Right ventricle myocardium inferior (tissue), 1 donor: Measurements from ENCODE around the gene ZNF236. TPM values are rescaled to one million over a fixed set of nuclear protein-coding genes. Genes with fewer than 3 reads are reported as not detected.
A peak's percentile ranks its signal among the peaks of the same experiment; 100 is the strongest.

ENCODE experiments used
- ATAC-seq: fragments of 200-7000 bp; cut with Tn5 transposase; one replicate; pipeline ENCODE4 v1.9.1; 2020; ENCODE audit warnings: mild to moderate bottlenecking, moderate library complexity
- DNase-seq: peaks from one replicate; pipeline ENCODE4 v3.0.0; 2021; ENCODE audit errors: missing footprints
- intact Hi-C: fragments of 100-400 bp; cut with DNase I; formaldehyde crosslinking; loops from one replicate; pipeline ENCODE4 v1.11.0; 2022
- total RNA-seq: library from RNA; stranded (reverse); fragmentation: NEBNext Ultra II Directional; extraction: Animal tissue kit (Norgen Biotek cat#: 25700); gene quantifications from one replicate; pipeline ENCODE4 v1.2.1, GENCODE V29; 2021
- donor health status: DM: no; HTN: yes; CAD: no; lungs with severe emphysema.

Gene ZNF236
- total RNA-seq, 1 donor from 2014 or later = 10.9 TPM

GRCh38 chr18:76892832-76893231 lies 70.5 kb downstream of the ZNF236 start:
- no peak for ATAC-seq
- intact Hi-C loops = no loop called here

DNA sequence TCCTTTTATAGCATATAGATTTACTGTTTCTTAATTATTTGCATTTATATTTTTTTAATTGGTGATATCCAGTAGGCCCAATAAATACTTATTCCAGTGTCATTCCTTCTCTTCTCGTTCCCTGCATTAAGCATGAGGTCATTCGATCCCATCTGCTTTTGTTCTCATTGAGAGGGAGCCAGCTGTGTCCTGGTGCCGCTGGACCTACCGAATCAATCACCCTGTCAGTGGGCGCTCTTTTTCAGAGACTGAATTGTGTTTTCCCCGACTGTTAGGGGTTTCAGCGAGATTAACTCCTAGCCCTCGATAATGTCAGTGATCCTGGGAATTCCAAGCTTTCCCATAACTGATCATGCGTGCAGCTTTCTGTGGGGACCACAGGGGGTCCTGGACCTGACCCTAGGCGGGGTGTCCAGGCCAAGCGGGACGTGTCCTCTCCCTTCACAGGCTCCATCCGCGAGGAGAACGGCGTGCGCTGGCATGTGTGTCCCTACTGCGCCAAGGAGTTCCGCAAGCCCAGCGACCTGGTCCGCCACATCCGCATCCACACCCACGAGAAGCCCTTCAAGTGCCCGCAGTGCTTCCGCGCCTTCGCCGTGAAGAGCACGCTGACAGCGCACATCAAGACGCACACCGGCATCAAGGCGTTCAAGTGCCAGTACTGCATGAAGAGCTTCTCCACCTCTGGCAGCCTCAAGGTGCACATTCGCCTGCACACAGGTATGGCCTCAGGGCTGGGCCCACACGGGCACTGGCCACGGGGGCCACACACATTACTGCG lies 72.4 kb downstream of the ZNF236 start:
- DNase-seq = no peak
- intact Hi-C loops = no loop called here

More at GRCh38 chr18:76892832-76893231, 70.5 kb downstream of the ZNF236 start:
- no peak for DNase-seq

DNA sequence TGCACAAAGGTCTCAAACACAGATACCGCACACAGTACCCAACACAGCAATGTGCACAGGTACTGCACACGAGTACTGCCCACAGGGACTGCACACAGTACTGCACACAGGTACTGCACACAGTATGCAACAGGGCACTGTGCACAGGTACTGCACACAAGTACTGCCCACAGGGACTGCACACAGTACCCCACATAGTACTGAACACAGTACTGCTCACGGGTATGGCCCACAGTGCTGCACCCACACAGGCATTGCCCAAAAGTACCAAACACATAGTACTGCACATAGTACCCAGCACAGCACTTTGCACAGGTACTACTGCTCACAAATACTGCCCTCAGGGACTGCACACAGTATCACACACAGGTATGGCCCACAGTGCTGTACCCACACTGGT lies 73.1 kb downstream of the ZNF236 start:
- DNase-seq (no peak), ATAC-seq (peak; percentile 9)
- intact Hi-C loops = no loop called here

More for the DNA sequence above, 72.4 kb downstream of the ZNF236 start:
- no peak for ATAC-seq

DNA sequence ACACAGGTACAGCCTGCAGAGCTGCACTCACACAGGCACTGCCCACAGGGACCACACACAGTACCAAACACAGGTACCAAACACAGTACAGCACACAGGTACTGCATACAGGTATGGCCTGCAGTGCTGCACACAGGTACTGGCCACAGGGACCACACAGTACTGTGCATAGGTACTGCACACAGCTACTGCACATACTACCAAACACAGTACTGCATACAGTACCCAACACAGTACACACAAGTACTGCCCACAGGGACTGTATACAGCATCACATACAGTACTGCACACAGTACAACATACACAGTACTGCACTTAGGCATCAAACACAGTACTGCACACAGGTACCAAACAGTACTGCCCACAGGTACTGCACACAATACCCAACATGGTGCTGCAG lies 74.3 kb downstream of the ZNF236 start:
- no peak for ATAC-seq

DNA sequence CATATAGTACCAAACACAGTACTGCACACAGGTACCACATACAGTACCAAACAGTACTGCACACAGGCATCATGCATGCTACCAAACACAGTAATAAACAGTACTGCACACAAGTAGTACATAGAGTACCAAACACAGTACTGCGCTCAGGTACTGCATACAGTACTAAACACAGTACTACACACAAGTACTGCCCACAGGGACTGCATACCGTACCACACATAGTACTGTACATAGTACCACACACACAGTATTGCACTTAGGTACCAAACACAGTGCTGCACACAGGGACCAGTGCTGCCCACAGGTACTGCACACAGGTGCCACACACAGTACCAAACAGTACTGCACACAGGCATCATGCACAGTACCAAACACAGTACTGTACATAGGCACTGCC lies 74.9 kb downstream of the ZNF236 start:
- DNase-seq (no peak), ATAC-seq (peak; percentile 32)
- intact Hi-C loops = no loop called here

More for the DNA sequence above, 74.3 kb downstream of the ZNF236 start:
- DNase-seq = no peak
- intact Hi-C loops = no loop called here

GRCh38 chr18:76903386-76903785 lies 81.0 kb downstream of the ZNF236 start:
- ATAC-seq = peak; percentile 70
- intact Hi-C loops = no loop called here
- DNase-seq = no peak

- no peak for DNase-seq
- ATAC-seq = no peak
- intact Hi-C loops = no loop called here
Observed at GRCh38 chr18:76905821-76906220, 83.5 kb downstream of the ZNF236 start.

GRCh38 chr18:76908277-76908676 lies 85.9 kb downstream of the ZNF236 start:
- intact Hi-C loops = no loop called here
- ATAC-seq (no peak), DNase-seq (no peak)

DNA sequence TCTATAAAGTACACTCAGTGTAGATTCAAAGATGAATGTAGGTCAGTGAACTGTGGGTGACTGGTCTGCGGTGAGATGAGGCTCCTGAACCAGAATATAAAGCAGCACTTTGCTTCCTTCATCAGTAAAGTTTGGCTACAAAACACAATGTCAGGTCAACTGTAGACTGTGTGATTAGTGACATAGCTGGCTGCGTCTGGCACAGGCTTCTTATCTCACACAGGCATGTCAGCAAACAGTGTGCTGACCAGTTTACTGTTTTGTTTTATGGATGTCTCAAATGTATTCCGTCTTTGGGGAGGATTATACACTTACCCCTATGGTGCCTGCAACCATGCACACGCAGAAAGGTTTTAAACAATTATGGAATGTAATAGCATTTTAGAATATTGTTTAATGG lies 87.1 kb downstream of the ZNF236 start:
- ATAC-seq (no peak), DNase-seq (no peak)
- intact Hi-C loops = no loop called here

DNA sequence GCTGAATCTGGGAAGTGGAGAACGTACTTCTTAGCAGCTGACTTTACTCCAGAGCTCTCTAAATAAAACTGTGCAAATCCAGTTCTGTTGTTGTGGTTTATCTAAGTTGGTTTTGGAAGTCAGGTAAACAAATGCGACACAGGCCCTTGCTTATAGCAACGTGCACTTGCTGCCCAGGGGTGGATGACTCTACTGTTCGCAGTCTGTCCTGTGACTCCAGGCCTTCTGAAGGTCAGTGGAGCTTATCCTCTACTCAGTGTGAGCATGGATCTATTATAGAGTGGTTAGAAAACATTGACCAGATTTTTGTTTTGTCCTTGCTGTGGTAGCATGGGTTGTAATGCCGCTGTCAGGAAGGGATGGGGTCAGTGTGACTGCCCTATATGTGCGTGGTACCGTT lies 89.1 kb downstream of the ZNF236 start:
- ATAC-seq (no peak), DNase-seq (no peak)
- intact Hi-C loops = no loop called here

GRCh38 chr18:76913583-76913982 lies 91.2 kb downstream of the ZNF236 start:
- intact Hi-C loops = no loop called here
- no peak for ATAC-seq
- DNase-seq = no peak

- intact Hi-C loops = no loop called here
- no peak for ATAC-seq
- DNase-seq = no peak
Observed at GRCh38 chr18:76914314-76914713, 92.0 kb downstream of the ZNF236 start.

DNA sequence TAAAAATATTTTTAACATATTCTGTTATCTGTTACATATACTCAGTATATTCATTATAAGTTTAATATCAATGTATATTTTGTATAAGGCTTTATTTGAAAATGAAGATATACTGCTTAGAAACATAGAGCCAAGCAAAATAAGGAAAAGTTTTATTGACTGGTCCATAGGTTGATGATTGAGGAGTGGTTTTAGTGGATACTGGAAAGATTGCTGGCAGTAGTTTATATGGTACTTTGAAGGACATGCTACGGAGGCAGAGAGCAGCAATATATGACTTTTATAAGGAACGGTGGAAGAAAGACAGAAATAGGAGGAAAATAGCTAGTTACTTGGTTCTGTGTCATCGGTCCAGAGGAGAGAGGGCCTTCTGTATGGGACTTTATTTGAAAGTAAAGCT lies 92.4 kb downstream of the ZNF236 start:
- no peak for DNase-seq
- no peak for ATAC-seq
- intact Hi-C loops = no loop called here

- no peak for DNase-seq
- ATAC-seq = no peak
- intact Hi-C loops = no loop called here
Observed at GRCh38 chr18:76915456-76915855, 93.1 kb downstream of the ZNF236 start.

- no peak for DNase-seq
- ATAC-seq = peak; percentile 15
- intact Hi-C loops = no loop called here
Observed at GRCh38 chr18:76920974-76921373, 98.6 kb downstream of the ZNF236 start.

- intact Hi-C loops = loop anchor here (1.0 kb wide), 1 partner anchor 61 kb away; no protein-coding TSS in a partner anchor
Observed at GRCh38 chr18:76922107-76922506, 99.8 kb downstream of the ZNF236 start.

GRCh38 chr18:76923485-76924085 lies 101.2 kb downstream of the ZNF236 start:
- intact Hi-C loops = no loop called here
- DNase-seq = no peak
- ATAC-seq = no peak

More at GRCh38 chr18:76922107-76922506, 99.8 kb downstream of the ZNF236 start:
- DNase-seq (no peak), ATAC-seq (peak; percentile 71)

- DNase-seq = no peak
- ATAC-seq = no peak
- intact Hi-C loops = no loop called here
Observed at GRCh38 chr18:76925501-76925900, 103.1 kb downstream of the ZNF236 start.

GRCh38 chr18:76927223-76927725 lies 104.9 kb downstream of the ZNF236 start:
- intact Hi-C loops = no loop called here
- DNase-seq (no peak), ATAC-seq (no peak)

DNA sequence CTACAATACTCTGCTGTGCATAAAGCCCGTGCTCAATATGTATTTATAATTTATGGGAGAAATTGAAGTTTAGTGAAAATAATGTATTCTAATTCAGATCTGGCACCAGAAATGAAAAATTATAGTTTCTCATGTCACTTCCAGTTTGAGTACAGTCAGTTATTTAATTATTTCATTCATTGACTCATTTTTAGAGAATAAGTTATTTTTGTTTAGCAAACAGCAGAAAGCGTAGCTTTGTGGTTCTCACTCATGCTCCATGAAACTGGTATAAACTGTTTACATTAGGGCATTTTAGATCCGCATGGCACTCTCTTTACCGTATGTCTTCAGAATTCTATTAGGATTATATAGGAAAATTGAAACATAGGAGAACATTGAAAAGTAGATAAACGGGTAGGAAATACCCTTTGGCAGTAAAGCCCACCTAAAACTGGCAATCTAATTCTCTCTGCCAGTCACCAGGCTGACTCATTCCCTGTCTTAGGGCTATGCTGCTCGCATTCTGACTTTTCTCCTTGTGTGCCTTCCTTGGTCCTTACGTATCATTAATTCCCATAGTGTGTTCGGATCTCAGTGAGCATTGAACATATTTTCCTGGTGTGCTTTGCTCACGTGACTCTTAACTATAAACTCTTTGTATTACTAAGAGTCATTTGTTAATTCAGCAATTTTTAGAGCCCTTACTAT lies 106.0 kb downstream of the ZNF236 start:
- ATAC-seq (no peak), DNase-seq (no peak)
- intact Hi-C loops = no loop called here
